ENCODE measurements around the gene ADSS1.

Gene ADSS1

GRCh38 chr14:104687601-104688504 is 36.2 kb upstream of the ADSS1 start:
- no peak for DNase-seq (ENCODE audit: low read depth)

GRCh38 chr14:104688505-104689108 is 35.4 kb upstream of the ADSS1 start:
- no peak for DNase-seq (ENCODE audit: low read depth)

GRCh38 chr14:104689109-104689880 is 34.7 kb upstream of the ADSS1 start, which contains the start of gene INF2:
Gene INF2 (plus strand): TSS chr14:104689618. CDS start chr14:104701366, 11,748 bp downstream.
- DNase-seq (ENCODE audit: low read depth): no peak

GRCh38 chr14:104689881-104690711 is 33.9 kb upstream of the ADSS1 start:
- DNase-seq (ENCODE audit: low read depth): no peak

GRCh38 chr14:104690861-104691455 is 33.1 kb upstream of the ADSS1 start:
- DNase-seq (ENCODE audit: low read depth): no peak

- DNase-seq (ENCODE audit: low read depth): no peak
Measured at GRCh38 chr14:104691546-104692260, 32.3 kb upstream of the ADSS1 start.

- DNase-seq (ENCODE audit: low read depth): no peak
Measured at GRCh38 chr14:104692261-104692938, 31.6 kb upstream of the ADSS1 start.

GRCh38 chr14:104692939-104693315 is 31.1 kb upstream of the ADSS1 start:
- no peak for DNase-seq (ENCODE audit: low read depth)

- no peak for DNase-seq (ENCODE audit: low read depth)
Measured at GRCh38 chr14:104693482-104694431, 30.3 kb upstream of the ADSS1 start.

GRCh38 chr14:104694475-104694950 is 29.5 kb upstream of the ADSS1 start:
- DNase-seq (ENCODE audit: low read depth): no peak

- DNase-seq (ENCODE audit: low read depth): no peak
Measured at GRCh38 chr14:104694991-104695659, 28.9 kb upstream of the ADSS1 start.

- DNase-seq (ENCODE audit: low read depth): no peak
Measured at GRCh38 chr14:104695660-104696000, 28.4 kb upstream of the ADSS1 start.

- DNase-seq (ENCODE audit: low read depth): no peak
Measured at GRCh38 chr14:104696671-104697316, 27.2 kb upstream of the ADSS1 start.

- no peak for DNase-seq (ENCODE audit: low read depth)
Measured at GRCh38 chr14:104697317-104697703, 26.7 kb upstream of the ADSS1 start.

- DNase-seq (ENCODE audit: low read depth): no peak
Measured at GRCh38 chr14:104697892-104698583, 26.0 kb upstream of the ADSS1 start.

- DNase-seq (ENCODE audit: low read depth): no peak
Measured at GRCh38 chr14:104698688-104699425, 25.2 kb upstream of the ADSS1 start.

GRCh38 chr14:104699426-104699748 is 24.6 kb upstream of the ADSS1 start:
- no peak for DNase-seq (ENCODE audit: low read depth)
